Gastroesophageal sphincter (tissue), 4 donors: Measurements from ENCODE around the gene AUTS2. TPM values are rescaled to one million over a fixed set of nuclear protein-coding genes. Genes with fewer than 3 reads are reported as not detected.
A peak's percentile ranks its signal among the peaks of the same experiment; 100 is the strongest.

Experiments used
- ATAC-seq: fragments of 150-250 bp; one replicate; pipeline ENCODE4 v1.9.1; 2016; ENCODE audit warnings: mild to moderate bottlenecking, moderate library complexity
- H3K27ac ChIP-seq, 4 donors: fragments of 200-600 bp; sonication (generic) in 3 of 4; 1 replicate in 3 of 4; 2 replicates in 1 of 4; pipeline ENCODE4 v1.5.1; 2016 to 2019
- H3K27me3 ChIP-seq: fragments of 200-600 bp; sonication (generic); one replicate; pipeline ENCODE4 v1.5.1; 2019
- H3K36me3 ChIP-seq, 2 donors: fragments of 200-600 bp; sonication (generic); one replicate each; pipeline ENCODE4 v1.5.1; 2019; ENCODE audit warnings: control low read depth in 1 of 2
- H3K4me1 ChIP-seq, 3 donors: fragments of 200-600 bp; sonication (generic); 1 replicate in 2 of 3; 2 replicates in 1 of 3; pipeline ENCODE4 v1.5.1; 2016 to 2019; ENCODE audit warnings: control low read depth in 2 of 3
- H3K4me3 ChIP-seq, 2 donors: fragments of 200-600 bp; sonication (generic); one replicate each; pipeline ENCODE4 v1.5.1; 2019; ENCODE audit warnings: mild to moderate bottlenecking in 1 of 2, moderate library complexity in 1 of 2
- H3K9me3 ChIP-seq, 3 donors: fragments of 200-600 bp; sonication (generic); one replicate each; pipeline ENCODE4 v1.5.1; 2017 to 2019; ENCODE audit warnings: control low read depth in 2 of 3
- CTCF ChIP-seq, 4 experiments: fragments of 200-600 bp in 2 of 4; fragments of 450-650 bp in 2 of 4; sonication (generic) in 1 of 4; IDR thresholded peaks; one replicate each; pipeline ENCODE4 v1.5.1; 2017 to 2019; ENCODE audit warnings: antibody characterized with exemption in 4 of 4, mild to moderate bottlenecking in 2 of 4, moderate library complexity in 2 of 4
- EP300 ChIP-seq: sonication (generic); formaldehyde crosslinking; IDR thresholded peaks from one replicate; pipeline ENCODE4 v1.6.1; 2017; ENCODE audit warnings: antibody characterized with exemption, mild to moderate bottlenecking
- POLR2A ChIP-seq, 2 donors: fragments of 450-650 bp; IDR thresholded peaks; one replicate each; pipeline ENCODE4 v1.6.1; 2017; ENCODE audit warnings: antibody characterized with exemption in 2 of 2, mild to moderate bottlenecking in 2 of 2, moderate library complexity in 1 of 2
- POLR2AphosphoS5 ChIP-seq: sonication (generic); formaldehyde crosslinking; IDR thresholded peaks from one replicate; pipeline ENCODE4 v1.6.1; 2017; ENCODE audit warnings: antibody characterized with exemption
- WGBS, 2 donors: methylation state at CpG; one replicate each; pipeline ENCODE4 v1.1.5; 2018; ENCODE audit warnings: low coverage in 1 of 2; 5-methylcytosine and 5-hydroxymethylcytosine counted together
- total RNA-seq, 4 donors: library from RNA; depleted of rRNA; stranded (reverse); fragments of >200 nt; gene quantifications; one replicate each; pipeline ENCODE4 v1.1.0, GENCODE V29; 2016

AUTS2 gene
- total RNA-seq, 4 donors from 2014 or later: 12.2 to 48.7 (median 44.1) TPM

GRCh38 chr7:70053421-70053820 is 455.1 kb downstream of the AUTS2 start:
- Histone ChIP-seq H3K27ac (no peak overlapping the region), H3K4me3 (no peak overlapping the region), H3K36me3 (no peaks in the 10 kb centered on the region), H3K9me3 (no peaks in the 10 kb centered on the region), H3K4me1 (peaks cover 4 to 24% (median 6%) of the 10 kb centered on the region in 3 donors), H3K27me3 (no peaks in the 10 kb centered on the region)
- no peak for TF ChIP-seq POLR2A (IDR thresholded peaks at IDR 0.05)
- no peak for TF ChIP-seq POLR2AphosphoS5
- no peak for TF ChIP-seq CTCF (IDR thresholded peaks at IDR 0.05)
- no peak for TF ChIP-seq EP300
- WGBS, 2 donors: 70 to 94% methylated on average over 2 of the region's 2 CpGs
- no peak for ATAC-seq

GRCh38 chr7:70053989-70054388 is 455.7 kb downstream of the AUTS2 start:
- no peak for TF ChIP-seq EP300
- no peak for TF ChIP-seq CTCF (IDR thresholded peaks at IDR 0.05)
- no peak for TF ChIP-seq POLR2AphosphoS5
- TF ChIP-seq POLR2A (IDR thresholded peaks at IDR 0.05): no peak
- no peak overlapping the region for H3K4me3 ChIP-seq
- H3K27me3 ChIP-seq: no peaks in the 10 kb centered on the region
- no peak for ATAC-seq
- WGBS, 2 donors: 80 to 100% methylated on average over 1 of the region's 1 CpG
- no peaks in the 10 kb centered on the region for H3K9me3 ChIP-seq
- peaks cover 4 to 24% (median 6%) of the 10 kb centered on the region in 3 donors for H3K4me1 ChIP-seq
- H3K27ac ChIP-seq: no peak overlapping the region
- H3K36me3 ChIP-seq: no peaks in the 10 kb centered on the region

- TF ChIP-seq POLR2A (IDR thresholded peaks at IDR 0.05) (no peak), POLR2AphosphoS5 (no peak), CTCF (IDR thresholded peaks at IDR 0.05) (no peak), EP300 (no peak)
- Histone ChIP-seq H3K27me3 (no peaks in the 10 kb centered on the region), H3K4me3 (no peak overlapping the region), H3K27ac (no peak overlapping the region), H3K9me3 (no peaks in the 10 kb centered on the region), H3K36me3 (no peaks in the 10 kb centered on the region), H3K4me1 (peaks cover 4 to 24% (median 6%) of the 10 kb centered on the region in 3 donors)
- WGBS, 2 donors: no CpG with 5 or more reads among the region's 1 CpG
- ATAC-seq: no peak
Observed at GRCh38 chr7:70056363-70056762, 458.1 kb downstream of the AUTS2 start.

GRCh38 chr7:70060298-70061068 is 462.2 kb downstream of the AUTS2 start:
- no peaks in the 10 kb centered on the region for H3K9me3 ChIP-seq
- TF ChIP-seq POLR2A (IDR thresholded peaks at IDR 0.05) (no peak), POLR2AphosphoS5 (no peak), CTCF (IDR thresholded peaks at IDR 0.05) (no peak), EP300 (no peak)
- no peaks in the 10 kb centered on the region for H3K36me3 ChIP-seq
- 90 to 96% methylated on average over 2 to 5 of the region's 6 CpGs for WGBS, 2 donors
- H3K4me3 ChIP-seq: no peak overlapping the region
- H3K4me1 ChIP-seq: peaks cover 0 to 7% (median 0%) of the 10 kb centered on the region in 3 donors
- no peak for ATAC-seq
- H3K27ac ChIP-seq: no peak overlapping the region
- H3K27me3 ChIP-seq: no peaks in the 10 kb centered on the region

GRCh38 chr7:70063371-70063770 is 465.1 kb downstream of the AUTS2 start:
- Histone ChIP-seq H3K4me1 (peaks cover 0 to 7% (median 0%) of the 10 kb centered on the region in 3 donors), H3K4me3 (no peak overlapping the region), H3K9me3 (no peaks in the 10 kb centered on the region), H3K27ac (peak overlapping the region in 1 of 4 donors; percentile 11), H3K36me3 (no peaks in the 10 kb centered on the region), H3K27me3 (no peaks in the 10 kb centered on the region)
- ATAC-seq: no peak
- TF ChIP-seq POLR2AphosphoS5: no peak
- WGBS, 2 donors: 68 to 91% methylated on average over 5 of the region's 6 CpGs
